Activated effector memory CD4-positive, alpha-beta T cell treated with anti-CD3 and anti-CD28 coated beads, Interleukin-2, amount 50 U/mL, for 16 hours (primary cell): ENCODE results near the gene SLC1A3.
"Not testable (repeated sequence)": the region's sequence is repeated elsewhere in the genome, so short reads cannot be mapped to it uniquely, and the experiment has no call there.

Source experiments
- DNase-seq: peaks from one replicate; pipeline ENCODE4 v3.0.0-alpha.2; 2020

SLC1A3 gene

DNA sequence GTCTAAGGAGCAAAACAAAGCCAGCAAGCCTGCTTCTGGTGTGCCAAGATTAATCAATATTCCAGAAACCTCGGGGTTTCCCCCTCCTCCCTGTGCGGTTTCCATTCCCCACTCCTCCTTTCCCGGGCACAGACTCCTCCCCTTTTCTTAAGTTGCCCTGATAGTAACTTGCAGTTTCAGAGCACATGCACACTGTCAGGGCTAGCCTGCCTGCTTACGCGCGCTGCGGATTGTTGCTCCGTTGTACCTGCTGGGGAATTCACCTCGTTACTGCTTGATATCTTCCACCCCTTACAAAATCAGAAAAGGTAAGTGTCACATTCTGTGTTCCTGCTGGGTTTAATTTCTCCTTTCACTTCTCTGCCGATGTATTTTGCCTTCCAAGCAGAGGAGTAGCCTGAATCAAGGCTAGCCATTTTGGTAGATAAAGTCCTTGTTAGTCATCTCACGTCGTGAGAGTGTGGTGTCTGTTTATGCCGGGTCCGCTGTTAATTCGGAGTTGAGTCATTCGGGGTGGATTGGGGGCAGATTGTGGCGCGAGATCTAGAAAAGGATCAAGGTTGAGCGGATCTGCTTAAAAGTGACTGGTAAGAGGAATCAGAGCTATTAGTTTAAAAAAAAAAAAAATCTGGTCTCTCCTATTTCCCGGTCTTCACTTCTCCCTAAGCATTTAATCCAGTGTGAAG, at the start of gene SLC1A3:
Gene SLC1A3 (plus strand): TSS at position 179 of the 686 bp plus-strand sequence. CDS start 1,818 bp downstream, outside the sequence.
- DNase-seq: peak; percentile 63

GRCh38 chr5:36558641-36559040, 47.8 kb upstream of the SLC1A3 start:
- DNase-seq: no peak

DNA sequence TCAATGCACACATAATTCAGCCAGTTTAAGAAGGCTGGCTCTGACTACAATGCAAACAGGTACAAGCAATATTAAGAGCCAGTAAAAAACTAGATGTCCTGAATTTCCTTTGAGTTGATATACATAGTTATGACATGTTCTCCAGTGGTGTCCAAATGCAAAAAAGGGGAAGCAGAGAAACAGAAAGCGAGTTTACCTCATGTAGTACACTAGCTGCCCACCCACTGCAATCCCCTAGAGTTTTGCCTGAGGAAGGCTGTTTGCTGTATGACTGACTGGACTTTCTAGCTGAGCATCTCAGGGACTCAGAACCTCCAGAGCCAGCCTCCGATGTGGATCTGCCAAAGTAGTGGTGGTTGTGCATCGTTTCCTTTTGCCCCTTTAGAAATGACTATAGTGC, 44.8 kb upstream of the SLC1A3 start:
- DNase-seq: no peak

GRCh38 chr5:36569491-36569890, 36.9 kb upstream of the SLC1A3 start:
- no peak for DNase-seq

- DNase-seq: no peak
These were observed 35.9 kb upstream of the SLC1A3 start for GRCh38 chr5:36570301-36571095.

DNA sequence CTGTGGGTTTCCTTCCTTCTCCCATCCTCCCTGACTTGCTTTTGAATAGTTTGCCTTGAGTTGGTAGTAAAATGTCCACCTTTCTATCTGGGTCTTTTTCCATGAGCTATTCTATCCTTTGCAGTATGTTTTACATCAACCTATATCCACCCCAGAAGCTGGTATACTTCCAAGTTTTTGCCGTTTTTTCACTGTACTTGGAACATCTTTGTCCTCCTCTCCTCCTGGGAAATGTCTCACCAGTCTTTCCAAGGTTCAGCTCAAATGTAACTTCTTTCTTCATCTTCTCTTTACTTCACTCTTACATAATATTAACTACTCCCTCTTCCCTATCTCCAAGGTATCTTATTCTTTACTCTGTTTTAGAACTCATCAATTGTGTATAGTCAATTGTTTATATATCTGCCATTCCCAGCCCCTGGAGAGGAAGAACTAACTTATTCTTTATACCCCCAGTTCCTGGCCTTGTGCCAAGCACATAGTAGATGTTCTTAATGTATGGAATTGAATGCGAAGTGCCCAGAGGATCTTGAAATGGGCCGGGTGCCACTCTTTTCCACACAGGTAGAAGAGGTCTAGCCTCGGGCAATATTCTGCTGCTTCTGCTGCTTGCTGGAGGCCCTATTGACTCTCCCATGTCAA, 34.9 kb upstream of the SLC1A3 start:
- no peak for DNase-seq

- DNase-seq: no peak
These were observed 33.0 kb upstream of the SLC1A3 start for GRCh38 chr5:36573438-36573837.

- no peak for DNase-seq
These were observed 31.0 kb upstream of the SLC1A3 start for GRCh38 chr5:36575361-36575781.

DNA sequence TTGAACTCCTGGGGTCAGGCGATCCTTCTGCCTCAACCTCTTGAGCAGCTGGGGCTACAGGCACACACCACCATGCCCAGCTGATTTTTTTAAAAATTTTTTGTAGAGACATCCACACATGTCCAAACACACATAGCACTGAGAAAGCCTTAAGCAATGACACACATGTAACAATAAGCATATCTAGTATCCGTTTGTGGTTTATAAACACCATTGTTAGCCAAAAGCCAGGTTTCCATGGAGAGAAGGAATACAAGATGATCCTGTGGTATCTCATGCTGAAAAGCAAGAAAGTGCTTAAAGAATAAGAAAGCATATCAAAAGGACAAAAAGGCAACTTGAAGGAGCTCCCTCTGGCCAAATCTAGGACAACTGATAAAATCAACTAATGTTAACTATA, 29.7 kb upstream of the SLC1A3 start:
- no peak for DNase-seq

- not testable (repeated sequence) for DNase-seq
These were observed 26.5 kb upstream of the SLC1A3 start for GRCh38 chr5:36579858-36580257.

- no peak for DNase-seq
These were observed 25.3 kb upstream of the SLC1A3 start for GRCh38 chr5:36581070-36581469.

- DNase-seq: no peak
These were observed 22.2 kb upstream of the SLC1A3 start for GRCh38 chr5:36584009-36584875.

- no peak for DNase-seq
These were observed 20.7 kb upstream of the SLC1A3 start for GRCh38 chr5:36585701-36586100.

DNA sequence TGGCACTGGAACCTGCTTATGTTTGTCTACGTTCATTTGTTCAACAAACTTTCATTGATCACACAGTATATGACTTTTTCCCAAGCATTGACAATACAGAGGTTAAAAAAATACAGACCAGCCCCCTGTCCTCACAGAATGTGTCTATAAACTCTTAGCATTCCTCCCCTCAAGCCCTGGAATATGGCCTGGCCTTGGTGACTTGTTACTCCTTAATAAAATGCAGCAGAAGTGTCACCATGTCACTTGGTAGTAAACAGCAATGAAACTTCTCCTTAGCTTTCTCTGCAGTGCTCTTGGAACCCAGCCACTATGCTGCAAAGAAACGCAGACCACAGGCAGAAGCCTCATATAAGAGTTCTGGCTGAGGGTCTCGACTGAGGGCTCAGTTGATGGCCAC, 19.1 kb upstream of the SLC1A3 start:
- DNase-seq: no peak

GRCh38 chr5:36589735-36590134, 16.7 kb upstream of the SLC1A3 start:
- DNase-seq: not testable (repeated sequence)

DNA sequence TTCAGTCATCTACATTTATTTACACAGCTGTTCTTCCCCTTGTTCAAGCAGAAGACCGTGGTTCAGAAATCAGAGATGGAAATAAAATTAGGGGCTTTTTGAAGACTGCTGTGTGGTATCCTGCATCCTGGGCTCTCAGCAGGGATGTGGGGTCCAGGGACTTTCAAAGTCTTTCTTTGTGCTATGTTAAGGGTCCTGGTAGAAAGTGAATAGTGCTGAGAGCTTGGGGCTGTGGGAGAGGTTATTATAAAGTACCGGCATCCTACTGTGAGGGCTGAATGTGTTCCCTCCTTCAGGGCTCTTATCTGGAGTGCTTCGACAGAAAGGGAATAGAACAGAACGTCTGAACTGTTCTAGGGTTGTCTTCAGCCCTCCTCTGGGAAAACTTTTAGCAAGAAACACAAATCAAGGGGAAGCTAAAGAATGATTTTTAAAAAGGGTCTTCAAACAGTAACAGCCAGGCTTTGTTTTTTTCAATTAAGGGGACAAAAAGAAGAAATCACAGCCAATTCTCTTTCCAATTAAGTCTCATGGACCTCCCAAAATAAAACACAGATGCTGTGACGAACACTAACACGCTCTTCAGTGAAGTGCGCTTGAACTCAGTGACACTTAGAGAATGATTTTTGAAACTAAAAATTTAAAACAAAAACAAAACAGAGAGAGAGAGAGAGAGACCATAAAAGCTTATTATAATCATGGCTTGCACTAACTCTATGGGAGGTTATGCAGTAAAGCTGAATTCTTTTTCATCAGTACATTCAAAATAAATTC, 15.7 kb upstream of the SLC1A3 start:
- no peak for DNase-seq

DNA sequence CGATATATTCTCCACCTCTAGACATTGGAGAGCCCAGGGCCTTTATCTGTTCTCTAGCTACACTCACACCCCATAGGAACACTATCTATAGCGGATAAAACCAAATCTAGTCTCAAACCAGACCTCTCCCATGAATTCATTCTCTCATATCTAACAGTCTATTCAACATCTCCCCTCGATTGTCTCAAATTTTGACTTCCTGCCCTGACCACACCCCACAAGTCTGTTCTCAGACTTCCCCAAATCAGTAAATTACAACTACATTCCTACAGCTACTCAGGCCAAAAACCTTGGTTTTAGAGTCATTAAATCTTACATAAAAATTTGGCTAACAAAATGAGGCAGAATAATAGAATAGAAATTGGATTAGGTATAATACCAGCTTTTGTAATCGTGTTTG, 12.5 kb upstream of the SLC1A3 start:
- no peak for DNase-seq

- no peak for DNase-seq
These were observed 10.2 kb upstream of the SLC1A3 start for GRCh38 chr5:36596247-36596646.

GRCh38 chr5:36596756-36597155, 9.7 kb upstream of the SLC1A3 start:
- no peak for DNase-seq

DNA sequence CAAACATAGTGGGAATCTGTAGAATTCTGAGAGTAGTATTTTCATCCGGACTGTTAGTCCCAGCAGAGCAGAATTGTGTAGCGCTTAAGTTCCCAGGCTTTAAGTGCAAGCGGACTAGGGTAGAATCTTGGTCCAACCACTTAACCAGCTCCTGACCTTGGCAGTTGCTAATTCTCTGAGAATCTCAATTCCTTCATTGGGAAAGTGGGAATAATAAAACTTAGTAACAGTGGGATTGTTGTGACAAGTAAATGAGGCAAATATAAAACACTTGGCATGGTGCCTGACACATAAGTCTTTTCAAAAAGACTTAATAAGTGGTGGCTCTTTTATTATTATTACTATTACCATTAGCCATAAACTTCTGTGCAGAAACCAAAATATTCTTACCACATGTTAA, 8.4 kb upstream of the SLC1A3 start:
- DNase-seq: no peak

GRCh38 chr5:36599986-36600779, 6.2 kb upstream of the SLC1A3 start:
- no peak for DNase-seq
